Measurements from ENCODE around the gene SRSF9.

DNA sequence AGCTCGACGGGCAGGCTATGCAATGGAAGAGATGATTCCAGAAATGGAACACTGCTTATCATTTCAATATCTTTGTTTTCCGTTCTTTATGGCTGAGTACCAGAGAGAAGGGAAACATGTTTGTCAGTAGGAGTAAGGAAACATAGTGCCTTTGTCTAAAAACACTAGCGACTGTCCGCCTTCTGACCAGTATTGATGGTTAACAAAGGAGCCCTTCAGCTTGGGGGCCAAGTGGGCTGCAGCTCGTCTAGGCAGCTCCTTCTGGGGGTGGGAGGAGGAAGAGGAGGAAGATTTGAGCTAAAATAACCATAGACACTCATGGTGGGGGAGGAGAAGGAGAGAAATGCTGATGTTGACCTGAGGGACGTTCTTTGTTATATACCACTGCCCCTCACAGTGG is 44.5 kb upstream of the SRSF9 start:
- TF ChIP-seq EGR1 (IDR thresholded peaks at IDR 0.05) (no peak), TAF1 (IDR thresholded peaks at IDR 0.05; ENCODE audit: low read depth) (no peak), EP300 (IDR thresholded peaks at IDR 0.05; ENCODE audit: borderline replicate concordance) (no peak), TCF12 (IDR thresholded peaks at IDR 0.05; ENCODE audit: low read depth) (no peak), FOXM1 (IDR thresholded peaks at IDR 0.05; ENCODE audit: borderline replicate concordance, low read depth) (no peak), YY1 (IDR thresholded peaks at IDR 0.05; ENCODE audit: low read depth) (no peak), CEBPB (IDR thresholded peaks at IDR 0.05) (no peak), CREB1 (IDR thresholded peaks at IDR 0.05; ENCODE audit: low read depth) (no peak)
- TF ChIP-seq, protein P1, sequence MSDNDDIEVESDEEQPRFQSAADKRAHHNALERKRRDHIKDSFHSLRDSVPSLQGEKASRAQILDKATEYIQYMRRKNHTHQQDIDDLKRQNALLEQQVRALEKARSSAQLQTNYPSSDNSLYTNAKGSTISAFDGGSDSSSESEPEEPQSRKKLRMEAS (IDR thresholded peaks at IDR 0.05) = no peak
- TF ChIP-seq, protein P2, sequence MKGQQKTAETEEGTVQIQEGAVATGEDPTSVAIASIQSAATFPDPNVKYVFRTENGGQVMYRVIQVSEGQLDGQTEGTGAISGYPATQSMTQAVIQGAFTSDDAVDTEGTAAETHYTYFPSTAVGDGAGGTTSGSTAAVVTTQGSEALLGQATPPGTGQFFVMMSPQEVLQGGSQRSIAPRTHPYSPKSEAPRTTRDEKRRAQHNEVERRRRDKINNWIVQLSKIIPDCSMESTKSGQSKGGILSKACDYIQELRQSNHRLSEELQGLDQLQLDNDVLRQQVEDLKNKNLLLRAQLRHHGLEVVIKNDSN (IDR thresholded peaks at IDR 0.05) = no peak
- TF ChIP-seq, protein P3, sequence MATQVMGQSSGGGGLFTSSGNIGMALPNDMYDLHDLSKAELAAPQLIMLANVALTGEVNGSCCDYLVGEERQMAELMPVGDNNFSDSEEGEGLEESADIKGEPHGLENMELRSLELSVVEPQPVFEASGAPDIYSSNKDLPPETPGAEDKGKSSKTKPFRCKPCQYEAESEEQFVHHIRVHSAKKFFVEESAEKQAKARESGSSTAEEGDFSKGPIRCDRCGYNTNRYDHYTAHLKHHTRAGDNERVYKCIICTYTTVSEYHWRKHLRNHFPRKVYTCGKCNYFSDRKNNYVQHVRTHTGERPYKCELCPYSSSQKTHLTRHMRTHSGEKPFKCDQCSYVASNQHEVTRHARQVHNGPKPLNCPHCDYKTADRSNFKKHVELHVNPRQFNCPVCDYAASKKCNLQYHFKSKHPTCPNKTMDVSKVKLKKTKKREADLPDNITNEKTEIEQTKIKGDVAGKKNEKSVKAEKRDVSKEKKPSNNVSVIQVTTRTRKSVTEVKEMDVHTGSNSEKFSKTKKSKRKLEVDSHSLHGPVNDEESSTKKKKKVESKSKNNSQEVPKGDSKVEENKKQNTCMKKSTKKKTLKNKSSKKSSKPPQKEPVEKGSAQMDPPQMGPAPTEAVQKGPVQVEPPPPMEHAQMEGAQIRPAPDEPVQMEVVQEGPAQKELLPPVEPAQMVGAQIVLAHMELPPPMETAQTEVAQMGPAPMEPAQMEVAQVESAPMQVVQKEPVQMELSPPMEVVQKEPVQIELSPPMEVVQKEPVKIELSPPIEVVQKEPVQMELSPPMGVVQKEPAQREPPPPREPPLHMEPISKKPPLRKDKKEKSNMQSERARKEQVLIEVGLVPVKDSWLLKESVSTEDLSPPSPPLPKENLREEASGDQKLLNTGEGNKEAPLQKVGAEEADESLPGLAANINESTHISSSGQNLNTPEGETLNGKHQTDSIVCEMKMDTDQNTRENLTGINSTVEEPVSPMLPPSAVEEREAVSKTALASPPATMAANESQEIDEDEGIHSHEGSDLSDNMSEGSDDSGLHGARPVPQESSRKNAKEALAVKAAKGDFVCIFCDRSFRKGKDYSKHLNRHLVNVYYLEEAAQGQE (IDR thresholded peaks at IDR 0.05; ENCODE audit: low read depth) = no peak
